ENCODE measurements around the gene LGR4.
"Not testable (repeated sequence)": the region's sequence is repeated elsewhere in the genome, so short reads cannot be mapped to it uniquely, and the experiment has no call there.

Gene LGR4

DNA sequence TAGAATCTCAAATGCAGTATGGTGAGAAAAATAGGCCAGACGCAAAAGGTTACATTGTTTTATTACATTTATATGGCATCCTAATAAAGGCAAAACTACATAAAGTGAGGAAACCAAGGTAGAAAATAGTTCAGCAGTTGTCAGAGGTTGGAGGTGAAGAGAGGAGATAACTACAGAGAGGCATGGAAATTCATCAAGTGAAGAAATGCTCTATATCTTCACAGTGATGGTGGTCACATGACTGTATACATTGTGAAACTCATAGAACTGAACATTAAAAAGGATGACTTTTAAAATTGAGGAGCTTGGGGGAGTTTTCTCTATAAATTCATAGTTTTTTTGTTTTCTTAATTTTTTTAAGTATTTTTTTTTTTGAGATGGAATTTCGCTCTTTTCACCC lies 14.4 kb downstream of the LGR4 start:
- DNase-seq = no peak

DNA sequence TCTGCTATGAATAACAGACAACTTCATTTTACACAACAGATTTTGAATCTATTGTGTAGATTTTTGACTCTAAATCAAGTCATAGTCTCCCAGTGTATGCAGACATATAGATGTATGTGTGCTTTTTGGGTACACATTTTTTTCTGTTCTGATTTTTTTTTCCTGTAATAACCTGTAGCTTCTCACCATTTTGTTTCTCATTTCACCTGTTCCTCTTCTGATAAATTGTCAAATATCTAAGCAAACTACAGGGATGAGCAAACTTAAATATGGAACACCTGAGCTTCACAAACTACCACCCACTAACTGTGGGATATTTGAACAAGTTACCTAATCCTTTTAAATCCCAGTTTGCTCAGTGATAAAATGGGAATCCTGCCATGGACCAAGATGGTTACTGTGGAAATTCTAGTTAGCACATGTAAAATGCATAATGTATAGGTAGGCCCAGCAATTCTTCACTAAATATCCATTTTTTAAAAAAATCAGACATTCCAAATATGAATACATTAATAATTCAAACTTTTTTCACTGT lies 15.7 kb downstream of the LGR4 start:
- DNase-seq = no peak

DNA sequence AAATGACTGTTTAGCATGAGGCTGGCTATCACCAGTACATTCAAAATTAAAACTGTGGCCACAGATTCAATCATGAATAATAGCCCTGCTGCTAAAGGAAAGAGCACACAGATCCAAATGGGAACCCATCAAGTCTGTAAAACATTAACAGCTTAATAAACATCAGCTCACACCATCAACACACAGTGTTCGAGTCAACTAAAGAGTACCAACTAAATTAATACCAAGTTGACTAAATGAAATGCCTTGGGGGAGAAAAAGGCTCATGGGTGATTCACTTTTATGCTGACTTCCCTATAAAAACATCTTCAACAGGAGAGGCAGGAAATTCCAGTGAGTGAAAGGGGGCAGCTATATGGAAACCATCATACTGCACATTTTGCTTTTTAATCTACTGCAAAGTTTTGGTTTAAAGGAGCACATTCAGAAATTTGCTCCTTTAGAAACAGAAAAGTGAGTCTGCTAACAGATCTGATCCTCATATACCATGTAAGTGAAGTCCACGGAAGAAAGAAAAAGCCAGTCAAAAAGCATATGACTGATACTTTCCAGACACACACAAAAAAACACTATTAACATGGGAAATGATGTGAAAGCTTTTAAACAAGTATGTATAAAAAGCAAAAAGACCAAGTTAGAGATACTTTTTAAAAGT lies 16.3 kb downstream of the LGR4 start:
- DNase-seq = no peak

DNA sequence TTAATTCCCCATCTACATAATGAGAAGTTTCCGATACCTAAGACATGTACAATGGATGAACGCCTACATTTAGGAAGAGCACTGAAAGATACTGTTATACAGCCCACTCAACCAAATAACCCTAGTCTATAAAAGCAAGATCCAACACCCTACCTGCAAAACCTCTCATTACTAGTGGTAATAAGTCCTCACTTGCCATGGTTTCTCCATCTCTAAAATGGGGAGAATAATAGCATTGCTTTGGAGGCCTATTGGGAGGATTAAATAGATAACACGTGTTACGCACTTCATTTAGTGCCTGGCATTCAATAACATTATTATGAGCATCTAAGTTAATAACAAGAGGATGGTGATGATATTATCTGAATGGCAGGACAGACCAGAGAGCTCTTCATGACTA lies 16.9 kb downstream of the LGR4 start:
- no peak for DNase-seq

DNA sequence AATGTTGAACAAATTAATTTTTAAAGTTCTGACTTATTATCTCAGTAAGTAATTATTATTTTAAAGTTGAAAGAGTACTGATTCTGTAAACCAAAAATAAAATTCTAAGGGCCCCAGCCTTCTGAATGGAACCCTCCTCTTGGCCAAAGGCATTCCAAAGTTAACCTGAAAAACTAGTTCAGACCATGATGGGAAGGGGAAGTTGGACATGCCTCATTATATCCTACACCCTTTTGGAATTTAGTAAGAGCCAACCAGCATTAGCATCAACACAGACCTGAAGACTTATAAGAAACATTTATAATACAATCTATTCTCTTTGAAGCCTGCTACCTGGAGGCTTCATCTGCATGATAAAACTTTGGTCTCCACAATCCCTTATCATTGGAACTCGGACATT lies 18.9 kb downstream of the LGR4 start:
- no peak for DNase-seq

DNA sequence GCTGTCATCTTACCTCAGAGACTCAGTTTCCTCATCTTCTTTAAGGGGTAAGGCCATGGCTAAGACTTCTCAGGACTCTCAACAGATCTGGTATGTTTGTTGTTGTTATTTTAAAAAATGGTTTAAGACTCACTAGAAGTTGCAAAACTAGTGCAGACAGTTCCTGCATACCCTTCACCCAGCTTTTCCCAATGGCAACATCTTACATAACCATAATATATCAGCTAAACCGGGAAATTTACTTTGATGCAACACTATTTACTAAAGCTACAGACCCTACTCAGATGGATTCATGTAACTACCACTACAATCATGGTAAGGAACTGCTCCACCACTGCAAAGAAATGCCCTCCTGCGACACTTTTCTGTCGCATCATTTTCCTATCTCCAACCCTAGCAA lies 20.4 kb downstream of the LGR4 start:
- DNase-seq = no peak

DNA sequence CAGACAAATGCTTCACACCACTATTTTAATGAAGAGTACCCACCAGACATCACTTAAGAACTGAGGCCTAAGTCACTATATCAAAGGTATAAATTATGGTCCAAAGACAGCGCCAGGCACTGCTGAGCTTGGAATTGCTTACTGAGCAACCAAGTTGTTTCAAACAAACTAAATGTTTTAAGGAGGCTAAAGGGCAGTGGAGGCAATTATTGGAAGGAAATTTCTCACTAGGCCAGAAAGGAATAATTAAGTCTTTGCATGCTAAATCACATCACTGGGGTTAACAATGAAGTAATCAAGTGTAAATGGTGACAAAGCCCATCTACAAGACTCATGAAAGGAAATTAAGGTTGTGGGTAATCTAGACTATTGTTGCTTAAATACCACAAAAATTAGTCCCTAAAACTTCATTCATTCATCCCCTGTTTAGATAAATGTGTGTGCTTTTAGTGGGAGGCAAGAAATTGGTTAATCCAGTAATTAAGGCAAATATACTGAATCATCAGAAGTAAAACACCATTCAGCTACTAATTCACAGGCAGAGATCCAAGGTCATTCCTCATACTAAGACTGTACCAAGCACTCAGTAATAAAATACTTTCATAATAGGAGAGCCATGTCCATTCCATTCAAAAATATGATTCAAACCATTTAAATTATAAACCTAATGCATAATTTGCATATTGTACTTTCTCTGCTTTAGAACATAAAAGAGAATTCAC lies 21.2 kb downstream of the LGR4 start:
- DNase-seq = no peak

DNA sequence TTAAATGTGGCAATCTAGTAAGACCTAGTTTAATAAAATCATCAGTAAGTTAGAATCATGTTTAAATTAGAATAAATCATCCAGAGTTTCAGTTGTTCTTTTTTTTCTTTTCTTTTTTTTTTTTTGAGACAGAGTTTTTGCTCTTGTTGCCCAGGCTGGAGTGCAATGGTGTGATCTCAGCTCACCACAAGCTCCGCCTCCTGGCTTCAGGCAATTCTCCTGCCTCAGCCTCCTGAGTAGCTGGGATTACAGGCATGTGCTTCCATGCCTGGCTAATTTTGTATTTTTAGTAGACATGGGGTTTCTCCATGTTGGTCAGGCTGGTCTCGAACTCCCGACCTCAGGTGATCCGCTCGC lies 24.4 kb downstream of the LGR4 start:
- not testable (repeated sequence) for DNase-seq

DNA sequence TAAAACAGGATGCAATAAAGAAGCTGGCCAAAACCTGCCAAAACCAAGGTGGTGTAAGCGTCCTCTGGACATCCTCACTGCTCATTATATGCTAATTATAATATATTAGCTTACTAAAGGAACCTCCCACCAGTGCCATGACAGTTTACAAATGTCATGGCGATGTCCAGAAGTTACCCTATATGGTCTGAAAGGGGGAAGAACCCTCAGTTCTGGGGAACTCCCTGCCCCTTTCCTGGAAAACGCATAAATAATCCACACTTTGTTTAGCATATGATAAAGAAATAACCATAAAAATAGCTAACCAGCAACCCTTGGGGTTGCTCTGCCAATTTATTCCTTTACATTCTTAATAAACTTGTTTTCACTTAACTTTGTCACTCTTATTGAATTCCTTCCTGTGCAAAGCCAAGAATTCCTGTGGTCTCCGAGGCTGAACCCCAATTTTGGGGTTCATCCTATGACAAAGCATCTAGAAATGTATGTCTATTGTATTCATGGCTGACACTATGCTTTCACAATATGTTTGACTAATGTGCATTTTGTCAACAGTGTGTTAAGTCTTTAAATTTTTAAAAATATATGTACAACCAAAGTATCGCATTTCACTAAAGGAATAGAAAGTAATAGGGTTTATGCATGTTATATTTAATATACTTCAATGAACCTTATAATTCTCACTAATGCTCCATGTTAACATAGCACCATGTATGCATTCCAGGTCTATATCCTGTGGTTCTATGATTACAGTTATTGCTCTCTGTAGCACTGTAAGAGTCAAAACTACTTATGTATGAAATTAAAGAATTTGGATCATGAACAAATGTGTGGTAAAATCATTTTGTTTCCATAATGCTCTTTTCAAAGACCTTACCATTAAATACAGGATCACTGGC lies 25.1 kb downstream of the LGR4 start:
- no peak for DNase-seq

DNA sequence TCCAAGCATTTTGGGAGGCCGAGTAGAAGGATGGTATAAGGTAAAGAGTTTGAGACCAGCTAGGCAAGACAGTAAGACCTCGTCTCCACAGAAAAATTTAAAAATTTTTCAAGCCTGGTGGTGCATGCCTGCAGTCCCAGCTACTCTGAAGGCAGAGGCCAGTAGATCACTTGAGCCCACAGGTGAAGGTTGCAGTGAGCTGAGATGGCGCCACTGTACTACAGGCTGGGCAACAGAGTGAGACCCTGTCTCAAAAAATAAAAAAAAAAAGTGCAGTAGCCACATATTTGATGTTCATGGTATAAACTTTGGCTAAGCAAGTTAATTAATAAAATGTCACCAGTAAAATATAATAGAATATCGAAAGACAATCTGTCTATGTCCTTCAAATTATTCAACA lies 27.0 kb downstream of the LGR4 start:
- DNase-seq = no peak

DNA sequence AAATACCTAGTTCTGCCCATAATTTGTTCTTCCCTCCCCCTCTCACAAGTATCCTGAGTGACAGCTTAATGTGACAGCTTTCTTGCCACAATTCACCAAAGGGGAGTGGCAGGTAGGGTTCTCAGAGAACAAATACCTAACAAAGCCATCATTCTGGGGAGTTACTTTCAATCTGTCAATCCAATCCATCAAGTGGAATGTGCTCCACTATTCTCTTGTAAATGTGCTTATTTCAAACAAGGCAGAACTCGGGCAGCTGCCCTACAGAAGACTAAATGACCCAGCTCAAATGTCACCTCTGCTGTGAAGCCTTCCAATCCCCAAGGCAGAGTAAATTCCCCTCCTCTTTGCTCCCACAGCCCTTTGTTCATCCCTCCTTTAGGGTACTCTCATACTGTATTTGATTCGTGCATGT lies 27.8 kb downstream of the LGR4 start:
- no peak for DNase-seq

DNA sequence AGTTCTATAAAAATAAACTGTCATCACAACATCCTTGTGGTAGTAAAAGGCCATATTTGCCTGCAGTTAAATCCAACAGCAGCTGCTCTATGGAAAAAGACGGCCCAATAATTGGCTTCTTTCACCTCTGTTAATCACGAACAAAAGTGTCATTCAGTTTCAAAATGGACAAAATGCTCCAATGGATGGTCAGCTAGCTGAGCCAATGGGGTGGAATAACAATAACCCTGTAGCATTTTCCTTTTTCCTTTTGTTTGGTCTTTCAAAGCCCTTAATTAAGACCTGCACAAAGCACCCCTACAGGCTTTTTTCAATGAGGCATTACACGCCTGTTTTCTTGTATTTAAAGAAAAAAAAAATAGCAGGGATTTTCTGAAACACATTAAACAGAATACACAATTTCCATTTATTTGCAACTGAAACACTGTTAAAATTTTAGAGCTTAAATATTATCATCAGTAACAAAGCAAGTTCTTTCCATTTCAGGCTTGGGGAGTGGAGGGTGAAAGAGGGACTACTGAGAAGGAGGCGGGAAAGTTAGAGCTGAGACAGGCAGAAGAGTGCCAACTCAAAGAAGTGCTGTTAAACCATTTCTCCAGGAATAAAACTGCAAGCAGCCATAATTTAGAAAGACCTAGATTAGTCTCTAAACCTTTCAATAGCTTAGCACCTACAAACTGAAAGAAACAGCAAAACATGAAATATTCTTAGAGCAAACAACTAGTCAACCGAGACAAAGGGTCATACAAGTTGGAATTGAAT lies 28.7 kb downstream of the LGR4 start:
- no peak for DNase-seq

DNA sequence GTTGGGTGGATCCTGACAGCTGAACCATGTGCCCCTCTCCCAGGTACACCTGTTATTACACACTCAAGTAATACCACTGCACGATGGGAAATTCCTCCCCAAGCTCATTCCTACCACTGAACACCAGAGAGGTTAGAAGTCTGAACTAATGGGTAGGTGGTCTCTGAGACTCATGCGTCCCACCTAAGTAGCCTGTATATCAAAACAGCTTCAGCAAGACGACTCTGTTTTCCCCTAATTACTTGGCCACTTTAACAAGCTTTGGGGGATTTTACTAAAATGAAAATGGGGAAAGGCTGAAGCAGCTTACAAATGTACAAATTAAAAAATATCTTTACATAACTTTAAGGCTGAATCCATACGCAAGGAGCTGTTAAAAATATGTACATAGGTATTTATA lies 29.4 kb downstream of the LGR4 start:
- no peak for DNase-seq

DNA sequence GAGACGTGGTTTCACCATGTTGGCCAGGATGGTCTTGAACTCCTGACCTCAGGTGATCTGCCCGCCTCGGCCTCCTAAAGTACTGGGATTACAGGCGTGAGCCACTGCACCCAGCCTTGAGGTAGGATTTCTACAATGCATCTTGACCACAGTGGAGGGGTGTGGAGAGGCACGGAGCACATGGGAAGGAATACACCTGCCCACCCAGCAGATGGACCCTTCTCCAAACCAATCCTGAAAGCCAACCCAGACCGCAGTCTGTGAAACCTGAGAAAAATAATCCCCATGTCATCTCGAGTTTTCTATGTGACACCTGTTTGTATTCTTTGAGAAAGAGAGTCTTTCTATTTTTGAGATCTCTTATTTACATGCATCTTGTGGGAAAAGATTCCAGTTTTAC lies 32.5 kb downstream of the LGR4 start:
- DNase-seq = no peak

DNA sequence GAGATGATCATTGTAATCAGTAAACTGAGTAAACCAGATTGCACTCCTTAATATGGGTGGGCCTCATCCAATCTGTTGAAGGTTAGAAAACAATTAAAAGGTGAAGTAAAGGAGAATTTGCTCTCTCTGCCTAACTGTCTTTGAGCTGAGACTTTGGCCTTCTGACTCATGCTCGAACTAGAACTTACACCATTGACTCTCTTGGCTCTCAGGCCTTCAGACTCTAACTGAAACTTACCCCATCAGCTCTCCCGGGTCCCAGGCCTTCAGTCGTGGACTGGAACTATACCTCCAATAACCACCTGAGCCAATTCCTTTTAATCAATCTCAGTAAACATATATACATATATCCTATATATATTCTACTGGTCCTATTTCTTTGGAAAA lies 34.0 kb downstream of the LGR4 start:
- no peak for DNase-seq

DNA sequence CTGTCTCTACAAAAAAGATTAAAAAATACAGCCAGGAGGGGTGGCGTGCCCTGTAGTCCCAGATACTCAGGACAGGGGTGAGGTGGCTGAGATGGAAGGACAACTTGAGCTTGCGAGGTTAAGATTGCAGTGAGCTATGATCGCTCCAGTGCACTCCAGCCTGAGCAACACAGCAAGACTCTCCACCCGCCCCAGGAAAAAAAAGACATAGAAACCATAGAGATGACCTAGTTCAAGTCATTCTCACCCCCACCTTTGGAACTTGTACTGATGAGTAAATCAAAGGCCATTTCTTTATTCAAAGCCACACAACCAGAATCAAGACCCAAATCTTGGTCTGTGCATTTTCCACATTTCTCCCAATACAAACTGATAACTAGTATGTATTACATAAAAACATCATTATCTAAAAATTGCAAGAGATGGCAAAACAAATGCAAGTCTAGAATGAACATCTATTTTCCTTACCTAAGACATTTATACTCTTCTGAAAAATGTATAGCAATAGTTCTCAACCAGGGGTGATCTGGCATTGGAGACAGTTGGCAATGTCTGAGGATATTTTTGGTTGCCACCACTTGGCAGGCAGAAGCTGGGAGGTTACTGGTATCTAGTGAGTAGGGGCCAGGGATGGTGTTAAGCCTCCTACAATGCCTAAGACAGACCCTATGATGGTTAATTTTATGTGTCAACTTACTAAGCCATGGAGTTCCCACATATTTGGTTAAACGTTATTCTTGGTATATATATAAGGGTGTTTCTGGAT lies 34.6 kb downstream of the LGR4 start:
- no peak for DNase-seq

DNA sequence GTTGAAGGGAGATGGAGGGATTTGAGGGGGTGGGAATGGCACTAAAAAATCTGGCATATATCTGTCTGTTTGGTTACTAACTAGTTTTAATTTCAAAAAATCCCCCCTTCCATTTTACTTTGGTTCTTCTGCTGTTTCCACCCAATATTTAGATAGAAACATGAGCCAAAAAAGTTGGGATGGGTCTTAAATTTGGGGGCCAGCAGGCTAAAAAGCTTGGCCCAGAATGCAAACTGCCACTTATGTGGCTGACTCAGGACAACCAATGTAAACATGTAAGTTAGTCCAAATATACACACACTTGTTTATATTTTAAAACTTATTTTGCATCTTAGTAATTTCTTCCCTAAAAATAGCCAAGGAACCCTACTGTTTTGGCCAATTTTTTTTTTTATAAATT lies 35.7 kb downstream of the LGR4 start:
- DNase-seq = no peak

DNA sequence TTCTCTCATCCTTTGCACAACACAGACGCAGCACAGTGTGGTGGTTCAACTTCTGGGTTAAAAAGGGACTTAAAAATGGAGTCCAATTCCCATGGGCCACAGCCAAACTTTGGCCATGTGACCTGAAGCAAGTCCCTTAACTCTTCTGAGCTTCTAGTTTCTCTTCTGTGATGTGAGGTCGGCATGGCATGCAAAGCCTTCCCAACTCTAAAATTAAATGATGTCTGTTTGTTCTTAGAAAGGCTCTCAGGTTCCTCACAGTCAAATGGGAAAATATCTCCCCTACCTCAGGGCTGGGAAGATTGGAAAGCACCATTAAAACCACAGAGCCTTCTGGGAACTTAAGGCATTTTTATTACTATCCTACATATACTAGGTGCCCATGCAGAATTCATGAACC lies 38.8 kb downstream of the LGR4 start:
- no peak for DNase-seq

DNA sequence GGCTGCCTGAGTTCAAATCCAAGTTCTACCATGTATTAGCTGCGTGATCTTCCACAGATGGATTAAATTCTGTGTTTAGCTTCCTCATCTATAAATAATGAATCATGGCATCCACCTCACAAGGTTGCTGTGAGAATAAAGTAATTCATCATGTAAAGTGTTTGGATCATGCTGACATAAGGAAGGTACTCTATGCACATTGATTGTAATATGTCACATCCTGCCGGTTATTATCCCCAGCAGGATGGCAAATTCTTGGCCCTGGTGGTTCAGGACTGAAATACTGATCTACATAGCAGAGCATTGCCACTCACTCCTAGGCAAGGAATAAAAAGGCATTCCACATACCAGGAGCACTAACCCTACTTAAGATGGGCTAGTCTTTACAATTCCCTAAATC lies 40.8 kb downstream of the LGR4 start:
- DNase-seq = no peak

DNA sequence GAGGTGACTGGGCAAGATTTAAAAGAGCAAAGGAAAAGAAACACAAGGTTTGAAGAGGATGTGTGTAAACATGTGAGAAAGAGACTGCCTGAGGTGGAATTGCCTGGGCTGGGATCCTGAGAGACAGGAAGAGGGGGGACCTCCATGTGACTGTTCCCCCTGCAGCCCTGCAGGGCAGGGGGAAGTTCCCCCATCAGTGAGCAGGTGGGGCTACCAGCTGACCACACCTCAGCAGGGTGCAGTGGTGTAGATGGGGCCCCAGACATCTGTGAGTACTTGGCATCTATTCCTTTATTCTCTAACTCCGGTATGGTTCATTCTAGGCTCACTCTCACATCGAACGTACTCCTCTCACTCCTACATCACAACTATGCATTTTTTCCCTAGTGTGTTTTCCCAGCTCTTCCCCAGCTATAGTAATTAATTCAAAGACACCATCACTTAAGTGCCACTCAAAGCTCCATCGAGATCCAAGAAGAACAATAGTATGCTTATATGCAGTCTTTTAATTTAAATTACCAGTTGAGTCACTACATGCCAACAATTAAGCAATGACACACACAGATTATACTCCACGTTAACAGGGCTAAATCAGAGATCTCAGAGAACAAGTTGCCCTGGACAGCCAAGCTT lies 42.7 kb downstream of the LGR4 start:
- DNase-seq = no peak

DNA sequence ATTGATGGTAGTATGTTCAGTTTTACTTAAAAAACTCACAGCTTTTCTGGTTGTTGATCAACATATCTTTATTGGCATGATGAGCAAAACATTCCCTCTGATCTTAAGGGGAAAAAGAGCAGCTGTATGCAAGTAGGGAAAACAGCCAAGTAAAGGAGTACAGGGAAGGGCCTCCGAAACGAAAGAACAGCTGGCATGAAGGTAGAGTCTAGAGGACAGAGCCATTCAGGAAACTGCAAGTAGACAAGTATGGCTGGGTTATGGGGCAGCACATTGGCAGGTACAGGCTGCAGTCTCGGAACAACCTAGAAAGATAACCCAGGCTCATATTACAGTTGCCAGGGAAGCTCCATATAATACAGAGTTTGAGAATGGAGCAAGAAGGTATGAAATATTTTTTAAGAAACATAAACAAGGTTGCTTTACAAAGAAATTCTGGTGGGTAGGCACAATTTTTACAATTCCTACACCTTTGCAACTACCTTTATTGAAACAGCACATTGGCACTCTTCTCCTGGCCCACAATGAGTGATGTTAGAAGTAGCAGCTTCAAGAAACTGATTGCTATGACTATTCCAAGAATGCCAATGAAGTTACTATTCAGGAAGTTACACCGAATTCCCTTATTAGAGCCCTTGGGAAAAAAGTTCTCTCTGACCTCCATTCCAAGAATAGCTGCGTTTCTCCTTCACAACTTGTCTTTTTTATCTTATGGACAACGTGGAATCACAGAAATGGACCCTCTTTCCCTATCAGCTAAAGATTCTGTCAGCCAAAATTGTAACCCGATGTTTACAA lies 45.2 kb downstream of the LGR4 start:
- DNase-seq = no peak

Data from activated CD8-positive, alpha-beta memory T cell treated with anti-CD3 and anti-CD28 coated beads for 24 hours (primary cell).